ENCODE measurements around the gene HTR6.

DNA sequence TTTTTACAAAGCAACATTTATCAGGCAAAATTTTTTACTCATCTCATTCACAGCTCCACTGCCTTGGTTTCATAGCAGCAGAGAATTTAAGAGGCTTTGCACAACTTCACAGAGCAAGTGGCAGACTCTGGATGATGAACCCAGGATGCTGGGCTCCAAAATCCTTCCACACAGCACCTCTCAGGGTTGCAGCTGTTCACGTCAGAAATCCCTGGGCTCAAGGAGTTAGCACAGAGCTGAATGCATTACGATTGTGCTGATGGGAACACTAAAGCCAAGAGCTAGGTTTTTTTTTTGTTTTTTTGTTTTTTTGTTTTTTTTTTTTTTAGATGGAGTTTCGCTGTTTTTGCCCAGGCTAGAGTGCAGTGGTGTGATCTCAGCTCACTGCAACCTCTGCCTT lies 2.4 kb upstream of the HTR6 start:
- TF ChIP-seq, protein P1, sequence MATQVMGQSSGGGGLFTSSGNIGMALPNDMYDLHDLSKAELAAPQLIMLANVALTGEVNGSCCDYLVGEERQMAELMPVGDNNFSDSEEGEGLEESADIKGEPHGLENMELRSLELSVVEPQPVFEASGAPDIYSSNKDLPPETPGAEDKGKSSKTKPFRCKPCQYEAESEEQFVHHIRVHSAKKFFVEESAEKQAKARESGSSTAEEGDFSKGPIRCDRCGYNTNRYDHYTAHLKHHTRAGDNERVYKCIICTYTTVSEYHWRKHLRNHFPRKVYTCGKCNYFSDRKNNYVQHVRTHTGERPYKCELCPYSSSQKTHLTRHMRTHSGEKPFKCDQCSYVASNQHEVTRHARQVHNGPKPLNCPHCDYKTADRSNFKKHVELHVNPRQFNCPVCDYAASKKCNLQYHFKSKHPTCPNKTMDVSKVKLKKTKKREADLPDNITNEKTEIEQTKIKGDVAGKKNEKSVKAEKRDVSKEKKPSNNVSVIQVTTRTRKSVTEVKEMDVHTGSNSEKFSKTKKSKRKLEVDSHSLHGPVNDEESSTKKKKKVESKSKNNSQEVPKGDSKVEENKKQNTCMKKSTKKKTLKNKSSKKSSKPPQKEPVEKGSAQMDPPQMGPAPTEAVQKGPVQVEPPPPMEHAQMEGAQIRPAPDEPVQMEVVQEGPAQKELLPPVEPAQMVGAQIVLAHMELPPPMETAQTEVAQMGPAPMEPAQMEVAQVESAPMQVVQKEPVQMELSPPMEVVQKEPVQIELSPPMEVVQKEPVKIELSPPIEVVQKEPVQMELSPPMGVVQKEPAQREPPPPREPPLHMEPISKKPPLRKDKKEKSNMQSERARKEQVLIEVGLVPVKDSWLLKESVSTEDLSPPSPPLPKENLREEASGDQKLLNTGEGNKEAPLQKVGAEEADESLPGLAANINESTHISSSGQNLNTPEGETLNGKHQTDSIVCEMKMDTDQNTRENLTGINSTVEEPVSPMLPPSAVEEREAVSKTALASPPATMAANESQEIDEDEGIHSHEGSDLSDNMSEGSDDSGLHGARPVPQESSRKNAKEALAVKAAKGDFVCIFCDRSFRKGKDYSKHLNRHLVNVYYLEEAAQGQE (IDR thresholded peaks at IDR 0.05; ENCODE audit: insufficient read depth in 1 of 2, low read depth in 2 of 2, low read length in 2 of 2) = no peak
- no peak for TF ChIP-seq POLR2AphosphoS5 (IDR thresholded peaks at IDR 0.05; ENCODE audit: low read depth, low read length)

Data from PFSK-1 (cell line).